GM12878 (cell line): Measurements from ENCODE around the gene GNPTAB. TPM values are rescaled to one million over a fixed set of nuclear protein-coding genes. Genes with fewer than 3 reads are reported as not detected.

Experiments used
- ATAC-seq: fragments of 200-7000 bp; cut with Tn5 transposase; 3 replicates; pipeline ENCODE4 v1.9.1; 2020; ENCODE audit warnings: mild to moderate bottlenecking, moderate library complexity
- BruUV-seq: library from RNA; stranded (reverse); fragments of 400-500 nt; replicated peaks from 2 replicates; lab custom pipeline; 2021; lab: Mats Ljungman, UMichigan
- CTCF ChIA-PET: fragments of 300-600 bp; sonication (Branson Sonifier 250); formaldehyde crosslinking; extraction: SDS; loops from one replicate; lab custom pipeline; 2021; ENCODE audit warnings: inconsistent platforms; lab: Yijun Ruan, JAX
- POLR2A ChIA-PET: fragments of 350-600 bp; formaldehyde crosslinking; extraction: SDS; loops from one replicate; lab custom pipeline; 2021; ENCODE audit warnings: inconsistent platforms; lab: Charles Lee
- RAD21 ChIA-PET: fragments of 300-600 bp; sonication (Branson Sonifier 250); formaldehyde crosslinking; loops from one replicate; lab custom pipeline; 2023; ENCODE audit warnings: antibody characterized with exemption; ENCODE audit not compliant: unreplicated experiment; lab: Charles Lee
- SMC1A ChIA-PET: fragments of 300-600 bp; sonication (Branson Sonifier 250); formaldehyde crosslinking; loops from one replicate; lab custom pipeline; 2023; ENCODE audit not compliant: unreplicated experiment, uncharacterized antibody; lab: Charles Lee
- DNase-seq: peaks from one replicate; pipeline ENCODE4 v3.0.0-alpha.2; 2011; ENCODE audit warnings: low read depth, low spot score
- FAIRE-seq: peaks from 3 replicates; lab custom pipeline; 2011; peaks lifted over from hg19 to GRCh38; lab: Jason Lieb, UNC
- H2AFZ ChIP-seq: 2 replicates; pipeline ENCODE4 v1.6.0; 2011; ENCODE audit warnings: low read depth, low read length, control low read depth; ENCODE audit not compliant: control insufficient read depth
- H3K27ac ChIP-seq: 2 replicates; pipeline ENCODE4 v1.5.1; 2011; ENCODE audit warnings: control low read depth; ENCODE audit not compliant: control insufficient read depth, insufficient read depth
- H3K27me3 ChIP-seq, 2 experiments: replicated peaks in 1 of 2; 2 replicates each; pipeline versions ENCODE4 v1.6.0 to v1.6.1; 2011; ENCODE audit warnings: low read length in 1 of 2; ENCODE audit not compliant: control insufficient read depth in 2 of 2, insufficient read depth in 2 of 2
- H3K36me3 ChIP-seq, 2 experiments: 2 replicates each; pipeline ENCODE4 v1.5.1; 2011; ENCODE audit warnings: low read length in 1 of 2; ENCODE audit not compliant: control insufficient read depth in 2 of 2, insufficient read depth in 2 of 2
- H3K4me1 ChIP-seq: 2 replicates; pipeline ENCODE4 v1.6.1; 2011; ENCODE audit warnings: mild to moderate bottlenecking, low read length, moderate library complexity, mixed read lengths; ENCODE audit not compliant: control insufficient read depth, insufficient read depth
- H3K4me2 ChIP-seq: 2 replicates; pipeline ENCODE4 v1.6.0; 2011; ENCODE audit warnings: control low read depth; ENCODE audit not compliant: control insufficient read depth, insufficient read depth
- H3K4me3 ChIP-seq: fragments of 200-600 bp; sonication (generic); 2 replicates; pipeline ENCODE4 v1.5.1; 2016
- H3K79me2 ChIP-seq: 2 replicates; pipeline ENCODE4 v1.6.0; 2011; ENCODE audit warnings: low read length; ENCODE audit not compliant: control insufficient read depth, insufficient read depth
- H3K9ac ChIP-seq: 2 replicates; pipeline ENCODE4 v1.8.0; 2011; ENCODE audit warnings: low read length, control low read depth, mixed read lengths; ENCODE audit not compliant: control insufficient read depth, insufficient read depth
- H3K9me3 ChIP-seq: replicated peaks from 3 replicates; pipeline ENCODE4 v1.5.1; 2011; ENCODE audit warnings: mild to moderate bottlenecking, low read length; ENCODE audit not compliant: control insufficient read depth, insufficient read depth
- H4K20me1 ChIP-seq: 2 replicates; pipeline ENCODE4 v1.6.0; 2011; ENCODE audit not compliant: control insufficient read depth, insufficient read depth
- BACH1 ChIP-seq: fragments of 450-650 bp; IDR thresholded peaks from 2 replicates; pipeline ENCODE4 v1.6.1; 2017; ENCODE audit warnings: mild to moderate bottlenecking, borderline replicate concordance
- E2F8 ChIP-seq: fragments of 450-650 bp; IDR thresholded peaks from 2 replicates; pipeline ENCODE4 v1.6.1; 2018; ENCODE audit warnings: mild to moderate bottlenecking, low read depth, moderate library complexity; ENCODE audit not compliant: partially characterized antibody
- ESRRA ChIP-seq: IDR thresholded peaks from 2 replicates; pipeline ENCODE4 v1.6.1; 2012; ENCODE audit warnings: mild to moderate bottlenecking, low read length, improper control_type of control experiment
- HCFC1 ChIP-seq: fragments of 150-350 bp; IDR thresholded peaks from 2 replicates; pipeline ENCODE4 v1.6.1; 2014; ENCODE audit warnings: low read length
- JUND ChIP-seq: IDR thresholded peaks from 2 replicates; pipeline ENCODE4 v1.6.1; 2012; ENCODE audit warnings: low read depth, mild to moderate bottlenecking, low read length, improper control_type of control experiment, moderate library complexity
- NRF1 ChIP-seq: conservative IDR thresholded peaks from 2 replicates; pipeline ENCODE4 v1.6.1; 2011; ENCODE audit warnings: mild to moderate bottlenecking, low read depth, low read length, improper control_type of control experiment
- SRF ChIP-seq, 2 experiments: IDR thresholded peaks; 2 replicates each; pipeline ENCODE4 v1.6.1; 2011; ENCODE audit warnings: low read depth in 2 of 2, low read length in 2 of 2, mild to moderate bottlenecking in 1 of 2, moderate library complexity in 1 of 2
- SUPT20H ChIP-seq: IDR thresholded peaks from 2 replicates; pipeline ENCODE4 v1.6.1; 2011; ENCODE audit warnings: low read depth, mild to moderate bottlenecking, low read length, moderate library complexity, borderline replicate concordance; ENCODE audit not compliant: control insufficient read depth
- TARDBP ChIP-seq: IDR thresholded peaks from 2 replicates; pipeline ENCODE4 v1.6.1; 2016; ENCODE audit warnings: borderline replicate concordance
- ZBTB11 ChIP-seq: fragments of 450-650 bp; formaldehyde crosslinking; IDR thresholded peaks from 2 replicates; pipeline ENCODE4 v1.5.0; 2022; ENCODE audit warnings: mild to moderate bottlenecking, missing genetic modification characterization
- WGBS: methylation state at CpG from one replicate; pipeline ENCODE4 v1.1.6; 2016; ENCODE audit warnings: low lambda C conversion rate; ENCODE audit not compliant: insufficient replicate concordance, insufficient coverage; ENCODE audit errors: missing lambda C conversion rate; 5-methylcytosine and 5-hydroxymethylcytosine counted together
- in situ Hi-C: fragments of 300-500 bp; cut with MboI; formaldehyde crosslinking; loops from 9 replicates; pipeline ENCODE4 v1.14.3; 2018; ENCODE audit warnings: mixed read lengths
- intact Hi-C: fragments of 100-400 bp; cut with micrococcal nuclease; formaldehyde crosslinking; loops from one replicate; pipeline ENCODE4 v1.14.2; 2022; ENCODE audit not compliant: unreplicated experiment
- polyA plus RNA-seq, 11 experiments: library from polyadenylated mRNA; depleted of rRNA in 4 of 11; unstranded in 6 of 11; stranded (reverse) in 5 of 11; fragments of >200 nt; fragmentation: Nextera tagmentation in 4 of 11; fragmentation: Illumina TruSeq in 1 of 11; extraction: Ambion mirVana in 4 of 11; extraction: Trizol in 1 of 11; gene quantifications; 1 replicate in 1 of 11; 2 replicates in 10 of 11; pipeline versions ENCODE4 v1.2.1 to v1.2.3, GENCODE V29; 2011 to 2016; ENCODE audit warnings: inconsistent platforms in 2 of 11, missing spikeins in 2 of 11, low read depth in 1 of 11
- total RNA-seq, 4 experiments: library from RNA; depleted of rRNA in 3 of 4; stranded (reverse); fragments of >200 nt in 3 of 4; fragmentation: Illumina TruSeq in 1 of 4; extraction: Trizol in 1 of 4; gene quantifications; 2 replicates each; pipeline versions ENCODE4 v1.2.1 to v1.2.3, GENCODE V29; 2013 to 2021

GNPTAB gene
- total and polyA plus RNA-seq, 10 of the 15 experiments (the other 5 are each of a cell fraction or from before 2014, with no cell fraction given): 9.8 to 38.9 (median 35.3) TPM

- Histone ChIP-seq H3K4me2 (no peak overlapping the region), H3K4me1 (no peaks in the 10 kb centered on the region), H3K27ac (no peak overlapping the region), H3K9ac (no peak overlapping the region), H3K79me2 (no peaks in the 10 kb centered on the region), H3K9me3 (no peaks in the 10 kb centered on the region), H3K27me3 (no peaks in the 10 kb centered on the region), H3K36me3 (no peaks in the 10 kb centered on the region), H4K20me1 (no peaks in the 10 kb centered on the region), H3K4me3 (no peak overlapping the region), H2AFZ (no peak overlapping the region)
- FAIRE-seq (no peak), DNase-seq (no peak), ATAC-seq (no peak)
- in situ Hi-C loops (no loop called here), intact Hi-C loops (no loop called here)
- ChIA-PET RAD21 (no interaction called here), CTCF (no interaction called here), SMC1A (no interaction called here), POLR2A (no interaction called here)
- no TSS peak for BruUV-seq
- TF ChIP-seq ESRRA (no peak), JUND (no peak), SRF (IDR thresholded peaks at IDR 0.05; ENCODE audit: low read depth in 2 of 2, low read length in 2 of 2) (no peak), E2F8 (no peak), SUPT20H (no peak), HCFC1 (no peak), TARDBP (no peak), ZBTB11 (CRISPR knock-in tag) (no peak), BACH1 (no peak), NRF1 (no peak)
- WGBS: 0% methylated on average over 1 of the region's 1 CpG
These were observed 98.4 kb downstream of the GNPTAB start for GRCh38 chr12:101732318-101732717.
